ENCODE data around the gene ZKSCAN1.

DNA sequence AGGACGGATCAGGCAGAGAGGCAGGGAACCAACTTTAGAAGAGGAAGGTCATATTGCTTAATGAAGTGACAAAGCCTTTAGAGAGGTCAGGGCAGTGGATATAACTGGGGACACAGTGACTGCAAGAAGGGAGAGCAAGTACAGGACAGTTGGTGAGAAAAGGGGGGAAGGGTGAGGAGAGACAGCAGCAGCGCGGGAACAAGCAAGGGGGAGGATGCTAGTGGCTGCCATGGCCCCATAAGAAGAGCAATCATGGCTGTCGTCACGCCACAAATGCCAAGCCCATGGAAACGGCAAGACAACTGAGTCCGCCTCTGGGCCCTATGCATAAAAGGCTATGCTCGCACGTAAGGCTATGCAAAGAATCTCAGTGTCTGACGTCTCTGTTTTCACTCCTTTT, 57.1 kb downstream of the ZKSCAN1 start:
- TF ChIP-seq, protein P1, sequence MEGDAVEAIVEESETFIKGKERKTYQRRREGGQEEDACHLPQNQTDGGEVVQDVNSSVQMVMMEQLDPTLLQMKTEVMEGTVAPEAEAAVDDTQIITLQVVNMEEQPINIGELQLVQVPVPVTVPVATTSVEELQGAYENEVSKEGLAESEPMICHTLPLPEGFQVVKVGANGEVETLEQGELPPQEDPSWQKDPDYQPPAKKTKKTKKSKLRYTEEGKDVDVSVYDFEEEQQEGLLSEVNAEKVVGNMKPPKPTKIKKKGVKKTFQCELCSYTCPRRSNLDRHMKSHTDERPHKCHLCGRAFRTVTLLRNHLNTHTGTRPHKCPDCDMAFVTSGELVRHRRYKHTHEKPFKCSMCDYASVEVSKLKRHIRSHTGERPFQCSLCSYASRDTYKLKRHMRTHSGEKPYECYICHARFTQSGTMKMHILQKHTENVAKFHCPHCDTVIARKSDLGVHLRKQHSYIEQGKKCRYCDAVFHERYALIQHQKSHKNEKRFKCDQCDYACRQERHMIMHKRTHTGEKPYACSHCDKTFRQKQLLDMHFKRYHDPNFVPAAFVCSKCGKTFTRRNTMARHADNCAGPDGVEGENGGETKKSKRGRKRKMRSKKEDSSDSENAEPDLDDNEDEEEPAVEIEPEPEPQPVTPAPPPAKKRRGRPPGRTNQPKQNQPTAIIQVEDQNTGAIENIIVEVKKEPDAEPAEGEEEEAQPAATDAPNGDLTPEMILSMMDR (conservative IDR thresholded peaks at IDR 0.05; ENCODE audit: low read depth, low read length), result no peak
- TF ChIP-seq EZH2 (IDR thresholded peaks at IDR 0.05; ENCODE audit: low read length, unreplicated experiment), result no peak
- no peak for TF ChIP-seq EZH2phosphoT487 (IDR thresholded peaks at IDR 0.05; ENCODE audit: borderline replicate concordance, low read length)

Data from PC-3 (cell line).